WTC11 (cell line): ENCODE measurements around the gene DNM3. TPM values are rescaled to one million over a fixed set of nuclear protein-coding genes. Genes with fewer than 3 reads are reported as not detected.

Experiments used
- ATAC-seq: fragments of 200-7000 bp; cut with Tn5 transposase; 2 replicates; pipeline ENCODE4 v1.10.0; 2021; ENCODE audit warnings: mild to moderate bottlenecking, moderate library complexity
- CTCF ChIA-PET: fragments of 300-600 bp; sonication (Branson Sonifier 250); formaldehyde crosslinking; loops from one replicate; lab custom pipeline; 2021; ENCODE audit warnings: antibody characterized with exemption; lab: Charles Lee
- POLR2A ChIA-PET: fragments of 350-600 bp; sonication (Branson Sonifier 250); formaldehyde crosslinking; loops from one replicate; lab custom pipeline; 2021; ENCODE audit warnings: antibody characterized with exemption; lab: Charles Lee
- DNase-seq: peaks from one replicate; pipeline ENCODE4 v3.0.0; 2021; ENCODE audit warnings: low spot score
- H3K27ac Mint-ChIP-seq: 2 replicates; pipeline ENCODE4 v1.8.0; 2021; ENCODE audit warnings: mixed read lengths
- H3K27me3 Mint-ChIP-seq: 2 replicates; pipeline ENCODE4 v1.8.0; 2021; ENCODE audit warnings: low read depth, mild to moderate bottlenecking, moderate library complexity, mixed read lengths
- H3K36me3 Mint-ChIP-seq: 2 replicates; pipeline ENCODE4 v1.8.0; 2021; ENCODE audit warnings: mixed read lengths
- H3K4me1 Mint-ChIP-seq: 2 replicates; pipeline ENCODE4 v1.8.0; 2022; ENCODE audit warnings: mixed read lengths
- H3K4me3 Mint-ChIP-seq: 2 replicates; pipeline ENCODE4 v1.8.0; 2021; ENCODE audit warnings: mild to moderate bottlenecking, moderate library complexity, mixed read lengths
- H3K9me3 Mint-ChIP-seq: 2 replicates; pipeline ENCODE4 v1.8.0; 2021; ENCODE audit warnings: mixed read lengths
- CTCF ChIP-seq: fragments of 200-600 bp; IDR thresholded peaks from 2 replicates; pipeline ENCODE4 v1.8.0; 2022; ENCODE audit warnings: antibody characterized with exemption
- E2F1 ChIP-seq: sonication (generic); formaldehyde crosslinking; IDR thresholded peaks from 2 replicates; pipeline ENCODE4 v1.8.0; 2022; ENCODE audit warnings: mild to moderate bottlenecking, missing genetic modification reagents
- GRHL2 ChIP-seq: fragments of 250-450 bp; sonication (Bioruptor Pico); IDR thresholded peaks from 2 replicates; pipeline ENCODE4 v1.8.0; 2022; ENCODE audit warnings: mild to moderate bottlenecking, moderate library complexity; ENCODE audit not compliant: insufficient replicate concordance, severe bottlenecking
- GTF2I ChIP-seq: fragments of 250-450 bp; sonication (Bioruptor Pico); conservative IDR thresholded peaks from 2 replicates; pipeline ENCODE4 v1.4.0; 2021; ENCODE audit warnings: mild to moderate bottlenecking
- IRF2 ChIP-seq: sonication (generic); formaldehyde crosslinking; IDR thresholded peaks from 2 replicates; pipeline ENCODE4 v1.8.0; 2022; ENCODE audit warnings: low read depth, missing genetic modification reagents, borderline replicate concordance
- JAZF1 ChIP-seq: fragments of 250-450 bp; sonication (Bioruptor Pico); IDR thresholded peaks from 2 replicates; pipeline ENCODE4 v1.9.0; 2021; ENCODE audit warnings: moderate library complexity, mild to moderate bottlenecking, inconsistent platforms
- MAX ChIP-seq: sonication (generic); formaldehyde crosslinking; IDR thresholded peaks from 2 replicates; pipeline ENCODE4 v1.8.0; 2022; ENCODE audit warnings: mild to moderate bottlenecking, missing genetic modification reagents
- MLX ChIP-seq: sonication (generic); formaldehyde crosslinking; IDR thresholded peaks from 2 replicates; pipeline ENCODE4 v1.8.1; 2023; ENCODE audit warnings: mild to moderate bottlenecking, missing genetic modification reagents, moderate library complexity
- MYBL2 ChIP-seq: sonication (generic); formaldehyde crosslinking; IDR thresholded peaks from 2 replicates; pipeline ENCODE4 v1.8.1; 2023; ENCODE audit warnings: mild to moderate bottlenecking, moderate library complexity, missing genetic modification reagents
- NR2C2 ChIP-seq: sonication (generic); formaldehyde crosslinking; IDR thresholded peaks from 2 replicates; pipeline ENCODE4 v1.8.0; 2022; ENCODE audit warnings: mild to moderate bottlenecking, missing genetic modification reagents
- PREB ChIP-seq: sonication (generic); formaldehyde crosslinking; IDR thresholded peaks from 2 replicates; pipeline ENCODE4 v1.8.1; 2022; ENCODE audit warnings: mild to moderate bottlenecking, missing genetic modification reagents, moderate library complexity, borderline replicate concordance
- PRRX2 ChIP-seq: fragments of 250-450 bp; sonication (Bioruptor Pico); IDR thresholded peaks from 2 replicates; pipeline ENCODE4 v1.8.0; 2021; ENCODE audit warnings: mild to moderate bottlenecking
- RORB ChIP-seq: fragments of 250-450 bp; sonication (Bioruptor Pico); IDR thresholded peaks from 2 replicates; pipeline ENCODE4 v1.9.0; 2021; ENCODE audit warnings: mild to moderate bottlenecking
- TCF7 ChIP-seq: sonication (generic); formaldehyde crosslinking; IDR thresholded peaks from 2 replicates; pipeline ENCODE4 v1.8.0; 2022; ENCODE audit warnings: mild to moderate bottlenecking, low read depth, missing genetic modification reagents, moderate library complexity
- USF2 ChIP-seq: sonication (generic); formaldehyde crosslinking; IDR thresholded peaks from 2 replicates; pipeline ENCODE4 v1.8.1; 2023; ENCODE audit warnings: mild to moderate bottlenecking, missing genetic modification reagents, moderate library complexity
- ZMAT4 ChIP-seq: fragments of 250-450 bp; sonication (Bioruptor Pico); IDR thresholded peaks from 2 replicates; pipeline ENCODE4 v1.9.0; 2021; ENCODE audit warnings: mild to moderate bottlenecking
- ZNF232 ChIP-seq: sonication (generic); formaldehyde crosslinking; IDR thresholded peaks from 2 replicates; pipeline ENCODE4 v1.8.0; 2022; ENCODE audit warnings: mild to moderate bottlenecking, missing genetic modification reagents
- ZNF281 ChIP-seq: sonication (generic); formaldehyde crosslinking; IDR thresholded peaks from 2 replicates; pipeline ENCODE4 v1.8.0; 2023; ENCODE audit warnings: mild to moderate bottlenecking, missing genetic modification reagents
- ZNF423 ChIP-seq: fragments of 250-450 bp; sonication (Bioruptor Pico); IDR thresholded peaks from 2 replicates; pipeline ENCODE4 v2.1.2; 2022; ENCODE audit warnings: mild to moderate bottlenecking, moderate library complexity
- total RNA-seq: library from RNA; stranded (reverse); gene quantifications from 3 replicates; pipeline ENCODE4 v1.2.3, GENCODE V29; 2021

Gene DNM3
- total RNA-seq, 1 experiment from 2014 or later: 1.9 TPM

- H3K4me3 Mint-ChIP-seq: no peak overlapping the region
- DNase-seq (no peak), ATAC-seq (no peak)
- peaks cover 23% of the 10 kb centered on the region for H3K9me3 Mint-ChIP-seq
- H3K27me3 Mint-ChIP-seq: no peaks in the 10 kb centered on the region
- CTCF ChIA-PET: no interaction called here
- H3K36me3 Mint-ChIP-seq: peaks cover 5% of the 10 kb centered on the region
- TF ChIP-seq ZNF423 (no peak), JAZF1 (CRISPR knock-in tag) (no peak), E2F1 (CRISPR knock-in tag) (no peak), TCF7 (CRISPR knock-in tag) (no peak), NR2C2 (no peak), ZMAT4 (CRISPR knock-in tag) (no peak), USF2 (CRISPR knock-in tag) (no peak), MLX (CRISPR knock-in tag) (no peak), GTF2I (no peak), ZNF281 (CRISPR knock-in tag) (no peak), RORB (CRISPR knock-in tag) (no peak), GRHL2 (CRISPR knock-in tag) (no peak), MYBL2 (CRISPR knock-in tag) (no peak), CTCF (no peak), PREB (CRISPR knock-in tag) (no peak), ZNF232 (no peak), MAX (CRISPR knock-in tag) (no peak), PRRX2 (no peak), IRF2 (CRISPR knock-in tag) (no peak)
- H3K4me1 Mint-ChIP-seq: peaks cover 4% of the 10 kb centered on the region; the same call in 1 of the 2 replicates
- no peak overlapping the region for H3K27ac Mint-ChIP-seq
- POLR2A ChIA-PET: no interaction called here
Observed at GRCh38 chr1:172018727-172019311, 177.5 kb downstream of the DNM3 start.
